ENCODE results near the gene OSTC.

Gene OSTC

GRCh38 chr4:108685036-108685686, 34.8 kb downstream of the OSTC start:
- peak; percentile 27 for DNase-seq (ENCODE audit: low read depth)
- TF ChIP-seq, protein P1, sequence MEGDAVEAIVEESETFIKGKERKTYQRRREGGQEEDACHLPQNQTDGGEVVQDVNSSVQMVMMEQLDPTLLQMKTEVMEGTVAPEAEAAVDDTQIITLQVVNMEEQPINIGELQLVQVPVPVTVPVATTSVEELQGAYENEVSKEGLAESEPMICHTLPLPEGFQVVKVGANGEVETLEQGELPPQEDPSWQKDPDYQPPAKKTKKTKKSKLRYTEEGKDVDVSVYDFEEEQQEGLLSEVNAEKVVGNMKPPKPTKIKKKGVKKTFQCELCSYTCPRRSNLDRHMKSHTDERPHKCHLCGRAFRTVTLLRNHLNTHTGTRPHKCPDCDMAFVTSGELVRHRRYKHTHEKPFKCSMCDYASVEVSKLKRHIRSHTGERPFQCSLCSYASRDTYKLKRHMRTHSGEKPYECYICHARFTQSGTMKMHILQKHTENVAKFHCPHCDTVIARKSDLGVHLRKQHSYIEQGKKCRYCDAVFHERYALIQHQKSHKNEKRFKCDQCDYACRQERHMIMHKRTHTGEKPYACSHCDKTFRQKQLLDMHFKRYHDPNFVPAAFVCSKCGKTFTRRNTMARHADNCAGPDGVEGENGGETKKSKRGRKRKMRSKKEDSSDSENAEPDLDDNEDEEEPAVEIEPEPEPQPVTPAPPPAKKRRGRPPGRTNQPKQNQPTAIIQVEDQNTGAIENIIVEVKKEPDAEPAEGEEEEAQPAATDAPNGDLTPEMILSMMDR (conservative IDR thresholded peaks at IDR 0.05; ENCODE audit: low read length) = no peak
- no peak overlapping the region for H3K4me3 ChIP-seq (ENCODE audit: low read length)

DNA sequence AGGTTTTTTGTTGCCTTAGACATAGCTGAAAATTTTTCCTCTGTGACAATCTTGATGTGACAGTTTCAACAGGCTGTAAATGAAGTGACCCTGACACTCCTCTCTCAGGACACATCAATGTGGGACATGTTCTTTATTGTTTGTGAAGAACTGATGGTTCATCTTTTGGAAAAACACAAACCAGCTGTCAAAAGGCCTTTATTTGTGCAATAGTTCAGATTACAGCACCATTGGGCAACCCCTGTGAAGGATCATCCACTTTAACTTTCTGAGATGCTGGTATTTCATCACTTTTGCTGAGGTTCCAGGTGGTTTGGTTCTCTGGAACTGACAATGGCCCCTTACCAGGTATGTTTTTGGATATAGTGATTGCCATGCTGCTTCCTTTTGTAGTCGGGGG, 40.3 kb downstream of the OSTC start:
- no peak overlapping the region for H3K4me3 ChIP-seq (ENCODE audit: low read length)
- peak; percentile 24 for DNase-seq (ENCODE audit: low read depth)
- TF ChIP-seq, protein P1 (conservative IDR thresholded peaks at IDR 0.05; ENCODE audit: low read length) = no peak

GRCh38 chr4:108693211-108693610, 42.8 kb downstream of the OSTC start:
- no peak overlapping the region for H3K4me3 ChIP-seq (ENCODE audit: low read length)
- no peak for DNase-seq (ENCODE audit: low read depth)
- TF ChIP-seq, protein P1 (conservative IDR thresholded peaks at IDR 0.05; ENCODE audit: low read length) = no peak

DNA sequence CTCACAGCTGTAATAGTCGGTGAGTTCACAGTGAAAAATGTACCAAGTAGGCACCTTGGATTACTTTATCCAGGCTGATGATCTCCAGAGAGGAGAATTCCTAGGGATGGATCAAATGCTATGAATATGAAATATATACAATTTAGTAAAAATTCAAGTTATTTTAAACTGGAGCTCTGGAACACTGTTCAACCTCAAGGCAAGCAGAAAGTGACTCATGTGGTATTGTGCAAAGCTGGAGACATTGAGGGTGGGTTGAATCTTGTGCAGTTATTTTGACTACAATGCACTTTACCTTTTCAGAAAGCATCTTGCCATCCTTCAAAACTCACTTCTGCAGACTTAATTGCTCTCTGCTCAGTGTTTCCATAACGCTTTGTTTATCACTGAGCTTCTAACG, 43.4 kb downstream of the OSTC start:
- TF ChIP-seq, protein P1 (conservative IDR thresholded peaks at IDR 0.05; ENCODE audit: low read length) = no peak
- DNase-seq (ENCODE audit: low read depth) = peak; percentile 21
- H3K4me3 ChIP-seq (ENCODE audit: low read length) = no peak overlapping the region

- TF ChIP-seq, protein P1 (conservative IDR thresholded peaks at IDR 0.05; ENCODE audit: low read length) = no peak
- DNase-seq (ENCODE audit: low read depth) = no peak
- H3K4me3 ChIP-seq (ENCODE audit: low read length) = no peak overlapping the region
These were observed 44.0 kb downstream of the OSTC start for GRCh38 chr4:108694423-108694822.

DNA sequence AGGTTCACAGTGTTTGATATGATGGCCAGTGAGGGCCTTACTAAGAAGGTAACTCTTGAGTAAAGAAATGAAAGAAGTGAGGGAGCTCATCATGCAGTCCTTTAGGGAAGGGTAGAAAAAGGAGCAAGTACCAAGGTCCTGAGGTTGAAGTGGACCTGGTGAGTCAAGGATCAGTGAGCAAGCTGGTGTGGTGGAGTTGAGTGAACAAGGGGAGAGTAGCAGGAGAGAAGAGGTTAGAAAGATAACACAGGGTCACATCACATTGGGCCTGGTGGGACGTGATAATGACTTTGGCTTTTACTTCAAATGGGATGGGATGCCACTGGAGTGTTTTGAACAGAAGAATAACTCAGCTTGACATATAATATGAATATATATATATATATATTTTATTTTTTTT, 44.7 kb downstream of the OSTC start:
- no peak overlapping the region for H3K4me3 ChIP-seq (ENCODE audit: low read length)
- TF ChIP-seq, protein P1 (conservative IDR thresholded peaks at IDR 0.05; ENCODE audit: low read length) = no peak
- DNase-seq (ENCODE audit: low read depth) = no peak

- no peak overlapping the region for H3K4me3 ChIP-seq (ENCODE audit: low read length)
- TF ChIP-seq, protein P1 (conservative IDR thresholded peaks at IDR 0.05; ENCODE audit: low read length) = no peak
- no peak for DNase-seq (ENCODE audit: low read depth)
These were observed 45.8 kb downstream of the OSTC start for GRCh38 chr4:108696160-108696559.

Data from AG10803 (cell line).